ENCODE results near the gene ZNF217. TPM values are rescaled to one million over a fixed set of nuclear protein-coding genes. Genes with fewer than 3 reads are reported as not detected.
"Not testable (repeated sequence)": the region's sequence is repeated elsewhere in the genome, so short reads cannot be mapped to it uniquely, and the experiment has no call there.

The ZNF217 gene
- polyA plus RNA-seq, 3 donors: 10.5 to 41.5 (median 24.4) TPM

DNA sequence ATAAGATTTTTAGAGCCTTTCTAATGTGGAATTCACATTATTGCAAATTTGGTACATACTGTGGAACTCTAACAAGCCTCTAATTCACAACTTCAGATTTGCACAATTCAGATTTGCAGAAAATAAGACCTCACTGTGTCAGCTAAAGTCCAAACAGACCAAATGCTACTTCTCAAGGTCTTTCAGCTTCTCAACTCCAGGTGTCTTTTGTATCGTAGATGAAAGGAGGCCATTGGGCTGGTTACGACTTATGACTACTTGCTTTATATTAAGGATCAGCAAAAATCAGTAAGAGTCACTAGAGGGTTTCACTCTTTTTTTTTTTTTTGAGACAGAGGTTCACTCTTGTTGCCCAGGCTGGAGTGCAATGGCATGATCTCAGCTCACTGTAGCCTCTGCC, 37.8 kb downstream of the ZNF217 start:
- no peak overlapping the region for H3K27ac Mint-ChIP-seq
- H3K27me3 Mint-ChIP-seq (ENCODE audit: low read depth in 3 of 3): peaks cover 0 to 7% (median under 1%) of the 10 kb centered on the region in 3 donors
- WGBS (ENCODE audit: insufficient coverage): no CpG with 5 or more reads among the region's 2 CpGs
- TF ChIP-seq CTCF (IDR thresholded peaks at IDR 0.05): no peak
- Histone ChIP-seq H3K9ac (ENCODE audit: insufficient read depth, low read length, poor library complexity, severe bottlenecking) (no peak overlapping the region), H2AFZ (ENCODE audit: insufficient read depth, low read depth, low read length, poor library complexity, severe bottlenecking) (no peak overlapping the region), H3K4me1 (ENCODE audit: control insufficient read depth in 1 of 2, insufficient read depth in 2 of 2, low read length in 2 of 2) (no peaks in the 10 kb centered on the region), H4K20me1 (ENCODE audit: insufficient read depth, low read length) (peaks cover 5% of the 10 kb centered on the region), H3K27me3 (ENCODE audit: control insufficient read depth in 2 of 2, insufficient read depth in 2 of 2, low read length in 2 of 2) (no peaks in the 10 kb centered on the region), H3K4me2 (replicated peaks; ENCODE audit: extremely low read depth, low read length, poor library complexity, severe bottlenecking) (no peak overlapping the region), H3K79me2 (ENCODE audit: insufficient read depth, low read length) (no peaks in the 10 kb centered on the region), H3K9me3 (replicated peaks in 1 of 2; ENCODE audit: control insufficient read depth in 1 of 2, insufficient read depth in 1 of 2, low read length in 2 of 2) (no peaks in the 10 kb centered on the region), H3K36me3 (replicated peaks in 1 of 2; ENCODE audit: control insufficient read depth in 1 of 2, insufficient read depth in 2 of 2, low read length in 2 of 2) (no peaks in the 10 kb centered on the region), H3K4me3 (replicated peaks in 1 of 3; ENCODE audit: low read depth in 2 of 3, low read length in 3 of 3) (no peak overlapping the region), H3K27ac (ENCODE audit: low read depth in 1 of 2, low read length in 2 of 2) (no peak overlapping the region)
- H3K9me3 Mint-ChIP-seq: peaks cover 0 to 4% (median 0%) of the 10 kb centered on the region in 7 donors
- H3K4me1 Mint-ChIP-seq: peaks cover 3% of the 10 kb centered on the region
- no peak for DNase-seq
- H3K36me3 Mint-ChIP-seq: peaks cover 5 to 27% of the 10 kb centered on the region in 2 donors
- H3K4me3 Mint-ChIP-seq: no peak overlapping the region
- intact Hi-C loops (cut with micrococcal nuclease): no loop called here

DNA sequence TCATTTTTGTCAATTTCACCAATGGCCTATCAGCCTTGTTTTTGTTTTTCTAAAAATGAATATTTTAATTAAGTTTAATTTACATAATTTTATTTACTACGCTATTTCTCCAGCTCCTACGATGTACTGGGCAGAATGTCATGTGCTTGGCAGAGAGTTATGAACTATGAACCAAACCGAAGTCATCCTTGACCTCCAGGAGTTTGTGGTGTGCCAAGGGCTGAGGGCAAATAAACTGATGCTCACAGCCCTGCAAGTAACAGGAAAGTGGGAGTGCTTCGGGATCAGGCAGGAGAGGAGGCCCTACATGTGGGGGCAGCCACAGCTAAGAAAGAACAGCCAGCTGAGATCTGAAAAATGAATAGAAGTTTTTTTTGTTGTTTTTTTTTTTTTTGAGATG, 38.6 kb downstream of the ZNF217 start:
- peaks cover 0 to 7% (median 0%) of the 10 kb centered on the region in 3 donors for H3K27me3 Mint-ChIP-seq (ENCODE audit: low read depth in 3 of 3)
- peaks cover 0 to 6% (median 0%) of the 10 kb centered on the region in 7 donors for H3K9me3 Mint-ChIP-seq
- H3K9me3 ChIP-seq (replicated peaks in 1 of 2; ENCODE audit: control insufficient read depth in 1 of 2, insufficient read depth in 1 of 2, low read length in 2 of 2): no peaks in the 10 kb centered on the region
- H4K20me1 ChIP-seq (ENCODE audit: insufficient read depth, low read length): no peaks in the 10 kb centered on the region
- no peak for TF ChIP-seq CTCF (IDR thresholded peaks at IDR 0.05)
- no peak for DNase-seq
- H3K27ac ChIP-seq (ENCODE audit: low read depth in 1 of 2, low read length in 2 of 2): no peak overlapping the region
- no peak overlapping the region for H3K4me3 Mint-ChIP-seq
- WGBS (ENCODE audit: insufficient coverage): 100% methylated on average over 1 of the region's 4 CpGs
- intact Hi-C loops (cut with micrococcal nuclease): no loop called here
- H3K4me1 Mint-ChIP-seq: peaks cover 6% of the 10 kb centered on the region
- H2AFZ ChIP-seq (ENCODE audit: insufficient read depth, low read depth, low read length, poor library complexity, severe bottlenecking): no peak overlapping the region
- no peak overlapping the region for H3K4me2 ChIP-seq (replicated peaks; ENCODE audit: extremely low read depth, low read length, poor library complexity, severe bottlenecking)
- no peak overlapping the region for H3K4me3 ChIP-seq (replicated peaks in 1 of 3; ENCODE audit: low read depth in 2 of 3, low read length in 3 of 3)
- H3K27ac Mint-ChIP-seq: no peak overlapping the region
- H3K4me1 ChIP-seq (ENCODE audit: control insufficient read depth in 1 of 2, insufficient read depth in 2 of 2, low read length in 2 of 2): no peaks in the 10 kb centered on the region
- peaks cover 3 to 20% of the 10 kb centered on the region in 2 donors for H3K36me3 Mint-ChIP-seq
- no peaks in the 10 kb centered on the region for H3K27me3 ChIP-seq (ENCODE audit: control insufficient read depth in 2 of 2, insufficient read depth in 2 of 2, low read length in 2 of 2)
- H3K9ac ChIP-seq (ENCODE audit: insufficient read depth, low read length, poor library complexity, severe bottlenecking): no peak overlapping the region
- no peaks in the 10 kb centered on the region for H3K36me3 ChIP-seq (replicated peaks in 1 of 2; ENCODE audit: control insufficient read depth in 1 of 2, insufficient read depth in 2 of 2, low read length in 2 of 2)
- no peaks in the 10 kb centered on the region for H3K79me2 ChIP-seq (ENCODE audit: insufficient read depth, low read length)

- H3K4me1 ChIP-seq (ENCODE audit: control insufficient read depth in 1 of 2, insufficient read depth in 2 of 2, low read length in 2 of 2); H3K4me2 ChIP-seq (replicated peaks; ENCODE audit: extremely low read depth, low read length, poor library complexity, severe bottlenecking); H3K4me1 Mint-ChIP-seq; H3K27me3 Mint-ChIP-seq (ENCODE audit: low read depth in 3 of 3); H3K9me3 ChIP-seq (replicated peaks in 1 of 2; ENCODE audit: control insufficient read depth in 1 of 2, insufficient read depth in 1 of 2, low read length in 2 of 2); H3K27me3 ChIP-seq (ENCODE audit: control insufficient read depth in 2 of 2, insufficient read depth in 2 of 2, low read length in 2 of 2); H3K36me3 ChIP-seq (replicated peaks in 1 of 2; ENCODE audit: control insufficient read depth in 1 of 2, insufficient read depth in 2 of 2, low read length in 2 of 2); H3K4me3 Mint-ChIP-seq; H3K9ac ChIP-seq (ENCODE audit: insufficient read depth, low read length, poor library complexity, severe bottlenecking); H4K20me1 ChIP-seq (ENCODE audit: insufficient read depth, low read length); H3K9me3 Mint-ChIP-seq; DNase-seq; H3K27ac ChIP-seq (ENCODE audit: low read depth in 1 of 2, low read length in 2 of 2); H3K79me2 ChIP-seq (ENCODE audit: insufficient read depth, low read length); intact Hi-C loops (cut with micrococcal nuclease); H3K4me3 ChIP-seq (replicated peaks in 1 of 3; ENCODE audit: low read depth in 2 of 3, low read length in 3 of 3); H2AFZ ChIP-seq (ENCODE audit: insufficient read depth, low read depth, low read length, poor library complexity, severe bottlenecking); H3K27ac Mint-ChIP-seq: not testable (repeated sequence)
- peaks cover 0 to 15% of the 10 kb centered on the region in 2 donors for H3K36me3 Mint-ChIP-seq
- 100% methylated on average over 1 of the region's 6 CpGs for WGBS (ENCODE audit: insufficient coverage)
Observed at GRCh38 chr20:53552572-53552893, 41.1 kb downstream of the ZNF217 start.

Data from CD14-positive monocyte (primary cell).